HepG2 (cell line): ENCODE measurements around the gene ABCC3. TPM values are rescaled to one million over a fixed set of nuclear protein-coding genes. Genes with fewer than 3 reads are reported as not detected.
A peak's percentile ranks its signal among the peaks of the same experiment; 100 is the strongest.

Experiments
- ATAD3A ChIP-seq: sonication (generic); formaldehyde crosslinking; IDR thresholded peaks from 2 replicates; pipeline ENCODE4 v1.4.0; 2020; ENCODE audit warnings: missing genetic modification reagents
- ETV5 ChIP-seq: IDR thresholded peaks from 2 replicates; pipeline ENCODE4 v1.6.1; 2018; ENCODE audit warnings: missing biosample characterization, missing genetic modification reagents, inconsistent platforms, borderline replicate concordance
- ETV6 ChIP-seq: sonication (generic); formaldehyde crosslinking; conservative IDR thresholded peaks from 2 replicates; pipeline ENCODE4 v1.4.0; 2020; ENCODE audit warnings: missing genetic modification reagents
- FOXA1 ChIP-seq, 2 experiments: fragments of 450-650 bp in 1 of 2; sonication (generic) in 1 of 2; formaldehyde crosslinking in 1 of 2; IDR thresholded peaks; 2 replicates each; pipeline versions ENCODE4 v1.4.0 to v1.6.1; 2016 to 2020; ENCODE audit warnings: missing genetic modification reagents in 1 of 2
- HDAC2 ChIP-seq: sonication (generic); formaldehyde crosslinking; IDR thresholded peaks from 2 replicates; pipeline ENCODE4 v1.4.0; 2020; ENCODE audit warnings: missing genetic modification reagents
- HNRNPH1 ChIP-seq: fragments of 200-400 bp; formaldehyde crosslinking; optimal IDR thresholded peaks from 2 replicates; pipeline ENCODE3; 2017; ENCODE audit warnings: mild to moderate bottlenecking, low read depth, low read length
- HOXA3 ChIP-seq: sonication (generic); formaldehyde crosslinking; IDR thresholded peaks from 2 replicates; pipeline ENCODE4 v1.5.0; 2020; ENCODE audit warnings: missing genetic modification reagents
- KLF9 ChIP-seq: IDR thresholded peaks from 2 replicates; pipeline ENCODE4 v1.6.1; 2016; ENCODE audit warnings: low read depth
- MZF1 ChIP-seq: sonication (generic); formaldehyde crosslinking; IDR thresholded peaks from 2 replicates; pipeline ENCODE4 v1.8.1; 2023; ENCODE audit warnings: mild to moderate bottlenecking, missing genetic modification reagents, borderline replicate concordance
- NR2C2 ChIP-seq: sonication (generic); formaldehyde crosslinking; IDR thresholded peaks from 2 replicates; pipeline ENCODE4 v1.4.0; 2020; ENCODE audit warnings: missing genetic modification reagents, mild to moderate bottlenecking, moderate library complexity, borderline replicate concordance
- SP5 ChIP-seq: IDR thresholded peaks from 2 replicates; pipeline ENCODE4 v1.6.1; 2016; ENCODE audit warnings: low read depth, borderline replicate concordance
- ZNF430 ChIP-seq: sonication (generic); formaldehyde crosslinking; IDR thresholded peaks from 2 replicates; pipeline ENCODE4 v1.9.0; 2021; ENCODE audit warnings: mild to moderate bottlenecking, missing genetic modification reagents
- ZNF644 ChIP-seq: IDR thresholded peaks from 2 replicates; pipeline ENCODE4 v1.6.1; 2016; ENCODE audit warnings: low read depth
- ZNF660 ChIP-seq: sonication (generic); formaldehyde crosslinking; IDR thresholded peaks from 2 replicates; pipeline ENCODE4 v1.5.1; 2020; ENCODE audit warnings: mild to moderate bottlenecking, low read depth, missing genetic modification reagents, borderline replicate concordance
- ZNF709 ChIP-seq: sonication (generic); formaldehyde crosslinking; IDR thresholded peaks from 2 replicates; pipeline ENCODE4 v1.5.0; 2020; ENCODE audit warnings: mild to moderate bottlenecking, missing genetic modification reagents
- ZNF878 ChIP-seq: sonication (generic); formaldehyde crosslinking; IDR thresholded peaks from 2 replicates; pipeline ENCODE4 v1.8.1; 2023; ENCODE audit warnings: mild to moderate bottlenecking, missing genetic modification reagents, moderate library complexity
- polyA plus RNA-seq, 8 experiments: library from polyadenylated mRNA; depleted of rRNA in 3 of 8; stranded (reverse) in 7 of 8; unstranded in 1 of 8; fragments of >200 nt; fragmentation: Illumina TruSeq in 4 of 8; extraction: Trizol in 4 of 8; gene quantifications; 2 replicates each; pipeline versions ENCODE4 v1.2.1 to v1.2.3, GENCODE V29; 2011 to 2016; ENCODE audit warnings: low read depth in 4 of 8, missing spikeins in 1 of 8, mixed read lengths in 1 of 8; ENCODE audit not compliant: insufficient read depth in 1 of 8
- total RNA-seq, 5 experiments: library from RNA; depleted of rRNA; stranded (reverse); fragments of >200 nt; fragmentation: Illumina TruSeq; extraction: Trizol; gene quantifications; 2 replicates each; pipeline ENCODE4 v1.2.3, GENCODE V29; 2016; ENCODE audit warnings: low read depth in 1 of 5
- TF ChIP-seq, protein P1 (sequence below): sonication (generic); formaldehyde crosslinking; IDR thresholded peaks from 2 replicates; pipeline ENCODE4 v1.4.0; 2020; ENCODE audit warnings: missing genetic modification reagents, low read depth, mild to moderate bottlenecking, borderline replicate concordance
- TF ChIP-seq, protein P2 (sequence below): sonication (generic); formaldehyde crosslinking; conservative IDR thresholded peaks from 2 replicates; pipeline ENCODE4 v1.4.0; 2020; ENCODE audit warnings: mild to moderate bottlenecking, missing genetic modification reagents, moderate library complexity
- TF ChIP-seq, protein P3 (sequence below): sonication (generic); formaldehyde crosslinking; IDR thresholded peaks from 2 replicates; pipeline ENCODE4 v1.4.0; 2020; ENCODE audit warnings: missing genetic modification reagents, borderline replicate concordance

ABCC3 gene
- total and polyA plus RNA-seq, 2 of the 13 experiments (the other 11 are each of a cell fraction or from before 2014, with no cell fraction given), result 25.2 to 50.7 TPM

DNA sequence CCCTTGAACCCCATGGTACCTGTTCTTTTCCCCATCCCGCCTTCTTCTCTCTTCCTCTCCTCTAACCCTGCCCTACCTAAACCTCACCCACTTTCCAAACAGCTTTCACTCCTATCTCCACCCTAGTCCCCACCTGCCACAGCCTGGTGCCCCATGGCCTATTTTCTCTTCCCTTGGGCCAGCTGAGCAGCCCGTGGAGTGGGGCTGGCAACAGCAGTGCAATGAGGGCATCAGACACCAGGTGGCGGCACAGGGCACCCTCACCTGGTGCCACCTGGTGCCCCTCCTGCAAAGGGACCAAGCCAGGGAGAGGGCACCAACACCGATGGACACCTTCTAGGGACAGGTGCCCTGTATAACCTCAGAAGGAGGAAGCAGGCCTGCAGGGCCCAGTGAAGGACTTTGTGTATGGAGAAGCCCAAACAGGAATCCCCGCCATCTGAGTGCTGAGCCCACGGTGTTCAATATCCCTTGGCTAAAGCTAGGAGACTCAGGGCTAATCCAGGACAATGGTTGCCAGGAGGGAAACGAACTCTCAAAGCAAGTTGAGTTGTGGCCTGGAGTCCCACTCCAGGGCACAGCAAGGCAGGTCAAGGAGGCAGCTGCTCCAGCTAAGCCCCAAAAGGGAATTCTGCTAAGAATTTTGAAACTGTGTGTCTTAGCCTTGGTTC, 4.0 kb upstream of the ABCC3 start (continued):
- TF ChIP-seq HNRNPH1 (no peak), ZNF644 (0 out of 2 replicates have a peak, but pooled peaks have one; percentile 30), NR2C2 (no peak), ZNF660 (CRISPR knock-in tag) (no peak), MZF1 (CRISPR knock-in tag) (no peak), HDAC2 (peak; percentile 65; the same call in 1 of the 2 replicates), SP5 (CRISPR knock-in tag) (peak; percentile 39; the same call in 1 of the 2 replicates), HOXA3 (CRISPR knock-in tag) (no peak), FOXA1 (IDR thresholded peaks at IDR 0.05) (no peak), FOXA1 (CRISPR knock-in tag; IDR thresholded peaks at IDR 0.05) (peak; percentile 41; the same call in 1 of the 2 replicates), KLF9 (CRISPR knock-in tag) (no peak), ZNF878 (CRISPR knock-in tag) (0 out of 2 replicates have a peak, but pooled peaks have one; percentile 34), ATAD3A (CRISPR knock-in tag) (no peak), ETV6 (CRISPR knock-in tag) (0 out of 2 replicates have a peak, but pooled peaks have one; percentile 52), ETV5 (CRISPR knock-in tag) (peak; percentile 34; the same call in 1 of the 2 replicates), ZNF709 (CRISPR knock-in tag) (no peak), ZNF430 (no peak)
- TF ChIP-seq, protein P1, sequence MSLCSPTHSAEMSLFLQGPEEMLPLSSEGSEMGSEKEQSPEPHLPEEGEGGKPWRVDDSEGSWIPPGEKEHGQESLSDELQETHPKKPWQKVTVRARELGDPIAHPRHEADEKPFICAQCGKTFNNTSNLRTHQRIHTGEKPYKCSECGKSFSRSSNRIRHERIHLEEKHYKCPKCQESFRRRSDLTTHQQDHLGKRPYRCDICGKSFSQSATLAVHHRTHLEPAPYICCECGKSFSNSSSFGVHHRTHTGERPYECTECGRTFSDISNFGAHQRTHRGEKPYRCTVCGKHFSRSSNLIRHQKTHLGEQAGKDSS (CRISPR knock-in tag), result peak; percentile 41; the same call in 1 of the 2 replicates
- TF ChIP-seq, protein P2, sequence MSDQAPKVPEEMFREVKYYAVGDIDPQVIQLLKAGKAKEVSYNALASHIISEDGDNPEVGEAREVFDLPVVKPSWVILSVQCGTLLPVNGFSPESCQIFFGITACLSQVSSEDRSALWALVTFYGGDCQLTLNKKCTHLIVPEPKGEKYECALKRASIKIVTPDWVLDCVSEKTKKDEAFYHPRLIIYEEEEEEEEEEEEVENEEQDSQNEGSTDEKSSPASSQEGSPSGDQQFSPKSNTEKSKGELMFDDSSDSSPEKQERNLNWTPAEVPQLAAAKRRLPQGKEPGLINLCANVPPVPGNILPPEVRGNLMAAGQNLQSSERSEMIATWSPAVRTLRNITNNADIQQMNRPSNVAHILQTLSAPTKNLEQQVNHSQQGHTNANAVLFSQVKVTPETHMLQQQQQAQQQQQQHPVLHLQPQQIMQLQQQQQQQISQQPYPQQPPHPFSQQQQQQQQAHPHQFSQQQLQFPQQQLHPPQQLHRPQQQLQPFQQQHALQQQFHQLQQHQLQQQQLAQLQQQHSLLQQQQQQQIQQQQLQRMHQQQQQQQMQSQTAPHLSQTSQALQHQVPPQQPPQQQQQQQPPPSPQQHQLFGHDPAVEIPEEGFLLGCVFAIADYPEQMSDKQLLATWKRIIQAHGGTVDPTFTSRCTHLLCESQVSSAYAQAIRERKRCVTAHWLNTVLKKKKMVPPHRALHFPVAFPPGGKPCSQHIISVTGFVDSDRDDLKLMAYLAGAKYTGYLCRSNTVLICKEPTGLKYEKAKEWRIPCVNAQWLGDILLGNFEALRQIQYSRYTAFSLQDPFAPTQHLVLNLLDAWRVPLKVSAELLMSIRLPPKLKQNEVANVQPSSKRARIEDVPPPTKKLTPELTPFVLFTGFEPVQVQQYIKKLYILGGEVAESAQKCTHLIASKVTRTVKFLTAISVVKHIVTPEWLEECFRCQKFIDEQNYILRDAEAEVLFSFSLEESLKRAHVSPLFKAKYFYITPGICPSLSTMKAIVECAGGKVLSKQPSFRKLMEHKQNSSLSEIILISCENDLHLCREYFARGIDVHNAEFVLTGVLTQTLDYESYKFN (CRISPR knock-in tag), result 0 out of 2 replicates have a peak, but pooled peaks have one; percentile 16
- TF ChIP-seq, protein P3, sequence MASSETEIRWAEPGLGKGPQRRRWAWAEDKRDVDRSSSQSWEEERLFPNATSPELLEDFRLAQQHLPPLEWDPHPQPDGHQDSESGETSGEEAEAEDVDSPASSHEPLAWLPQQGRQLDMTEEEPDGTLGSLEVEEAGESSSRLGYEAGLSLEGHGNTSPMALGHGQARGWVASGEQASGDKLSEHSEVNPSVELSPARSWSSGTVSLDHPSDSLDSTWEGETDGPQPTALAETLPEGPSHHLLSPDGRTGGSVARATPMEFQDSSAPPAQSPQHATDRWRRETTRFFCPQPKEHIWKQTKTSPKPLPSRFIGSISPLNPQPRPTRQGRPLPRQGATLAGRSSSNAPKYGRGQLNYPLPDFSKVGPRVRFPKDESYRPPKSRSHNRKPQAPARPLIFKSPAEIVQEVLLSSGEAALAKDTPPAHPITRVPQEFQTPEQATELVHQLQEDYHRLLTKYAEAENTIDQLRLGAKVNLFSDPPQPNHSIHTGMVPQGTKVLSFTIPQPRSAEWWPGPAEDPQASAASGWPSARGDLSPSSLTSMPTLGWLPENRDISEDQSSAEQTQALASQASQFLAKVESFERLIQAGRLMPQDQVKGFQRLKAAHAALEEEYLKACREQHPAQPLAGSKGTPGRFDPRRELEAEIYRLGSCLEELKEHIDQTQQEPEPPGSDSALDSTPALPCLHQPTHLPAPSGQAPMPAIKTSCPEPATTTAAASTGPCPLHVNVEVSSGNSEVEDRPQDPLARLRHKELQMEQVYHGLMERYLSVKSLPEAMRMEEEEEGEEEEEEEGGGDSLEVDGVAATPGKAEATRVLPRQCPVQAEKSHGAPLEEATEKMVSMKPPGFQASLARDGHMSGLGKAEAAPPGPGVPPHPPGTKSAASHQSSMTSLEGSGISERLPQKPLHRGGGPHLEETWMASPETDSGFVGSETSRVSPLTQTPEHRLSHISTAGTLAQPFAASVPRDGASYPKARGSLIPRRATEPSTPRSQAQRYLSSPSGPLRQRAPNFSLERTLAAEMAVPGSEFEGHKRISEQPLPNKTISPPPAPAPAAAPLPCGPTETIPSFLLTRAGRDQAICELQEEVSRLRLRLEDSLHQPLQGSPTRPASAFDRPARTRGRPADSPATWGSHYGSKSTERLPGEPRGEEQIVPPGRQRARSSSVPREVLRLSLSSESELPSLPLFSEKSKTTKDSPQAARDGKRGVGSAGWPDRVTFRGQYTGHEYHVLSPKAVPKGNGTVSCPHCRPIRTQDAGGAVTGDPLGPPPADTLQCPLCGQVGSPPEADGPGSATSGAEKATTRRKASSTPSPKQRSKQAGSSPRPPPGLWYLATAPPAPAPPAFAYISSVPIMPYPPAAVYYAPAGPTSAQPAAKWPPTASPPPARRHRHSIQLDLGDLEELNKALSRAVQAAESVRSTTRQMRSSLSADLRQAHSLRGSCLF (CRISPR knock-in tag), result no peak
